K562 (cell line): ENCODE results near the gene TUT4. TPM values are rescaled to one million over a fixed set of nuclear protein-coding genes. Genes with fewer than 3 reads are reported as not detected.

Experiments used
- E2F5 ChIP-seq: sonication (generic); formaldehyde crosslinking; IDR thresholded peaks from 2 replicates; pipeline ENCODE4 v1.8.0; 2022; ENCODE audit warnings: mild to moderate bottlenecking, missing genetic modification reagents
- ETV6 ChIP-seq, 3 experiments: fragments of 150-350 bp in 1 of 3; sonication (generic) in 1 of 3; formaldehyde crosslinking in 1 of 3; IDR thresholded peaks; 2 replicates each; pipeline versions ENCODE4 v1.6.1 to v1.8.0; 2014 to 2022; ENCODE audit warnings: borderline replicate concordance in 2 of 3, low read depth in 2 of 3, antibody characterized with exemption in 1 of 3, low read length in 1 of 3, mild to moderate bottlenecking in 1 of 3, missing genetic modification reagents in 1 of 3
- MAFK ChIP-seq: IDR thresholded peaks from 2 replicates; pipeline ENCODE4 v1.6.1; 2011; ENCODE audit warnings: low read length, improper control_type of control experiment
- MAZ ChIP-seq, 2 experiments: fragments of 450-650 bp in 1 of 2; sonication (generic) in 1 of 2; formaldehyde crosslinking; IDR thresholded peaks in 1 of 2; conservative IDR thresholded peaks in 1 of 2; 2 replicates each; pipeline versions ENCODE4 v1.4.0 to v1.5.0; 2020; ENCODE audit warnings: mild to moderate bottlenecking in 1 of 2, missing genetic modification reagents in 1 of 2
- MBD1 ChIP-seq: fragments of 250-450 bp; sonication (Bioruptor Pico); IDR thresholded peaks from 2 replicates; pipeline ENCODE4 v1.8.0; 2022; ENCODE audit warnings: inconsistent platforms
- MYC ChIP-seq, 2 experiments: fragments of 250-450 bp in 1 of 2; sonication (Bioruptor Pico) in 1 of 2; IDR thresholded peaks; 2 replicates each; pipeline versions ENCODE4 v1.5.1 to v1.6.1; 2012 to 2021; ENCODE audit warnings: low read depth in 2 of 2, borderline replicate concordance in 1 of 2, improper control_type of control experiment in 1 of 2, low read length in 1 of 2, mild to moderate bottlenecking in 1 of 2, moderate library complexity in 1 of 2
- NFE2 ChIP-seq: IDR thresholded peaks from 2 replicates; pipeline ENCODE4 v1.6.1; 2014; ENCODE audit warnings: antibody characterized with exemption, low read depth
- SMARCE1 ChIP-seq: fragments of 450-650 bp; IDR thresholded peaks from 2 replicates; pipeline ENCODE4 v1.7.1; 2016; ENCODE audit warnings: mild to moderate bottlenecking
- THAP12 ChIP-seq: fragments of 250-450 bp; sonication (Bioruptor Pico); IDR thresholded peaks from 2 replicates; pipeline ENCODE4 v1.9.0; 2021; ENCODE audit warnings: mild to moderate bottlenecking, inconsistent platforms
- ZNF184 ChIP-seq: sonication (generic); formaldehyde crosslinking; IDR thresholded peaks from 2 replicates; pipeline ENCODE4 v1.5.0; 2020; ENCODE audit warnings: missing genetic modification reagents
- polyA plus RNA-seq, 8 experiments: library from polyadenylated mRNA; depleted of rRNA in 4 of 8; stranded (reverse) in 5 of 8; unstranded in 3 of 8; fragments of >200 nt; fragmentation: Nextera tagmentation in 2 of 8; fragmentation: Illumina TruSeq in 1 of 8; extraction: Ambion mirVana in 2 of 8; extraction: Trizol in 1 of 8; gene quantifications; 2 replicates each; pipeline versions ENCODE4 v1.2.1 to v1.2.3, GENCODE V29; 2011 to 2014; ENCODE audit warnings: inconsistent platforms in 1 of 8, missing spikeins in 1 of 8
- total RNA-seq, 7 experiments: library from RNA; depleted of rRNA in 6 of 7; stranded (reverse); fragments of >200 nt in 6 of 7; fragmentation: Illumina TruSeq in 2 of 7; extraction: Trizol in 2 of 7; gene quantifications; 2 replicates each; pipeline versions ENCODE4 v1.2.1 to v1.2.3, GENCODE V29; 2011 to 2021; ENCODE audit warnings: low replicate concordance in 1 of 7
- TF ChIP-seq, protein P1 (sequence below), 2 experiments: fragments of 450-650 bp in 1 of 2; IDR thresholded peaks; 2 replicates each; pipeline ENCODE4 v1.6.1; 2011 to 2017; ENCODE audit warnings: low read depth in 2 of 2, antibody characterized with exemption in 1 of 2, borderline replicate concordance in 1 of 2, low read length in 1 of 2, mild to moderate bottlenecking in 1 of 2, mixed read lengths in 1 of 2; ENCODE audit not compliant: control insufficient read depth in 1 of 2

Gene TUT4
- total and polyA plus RNA-seq, 9 of the 15 experiments (the other 6 are each of a cell fraction or from before 2014, with no cell fraction given), result 15.8 to 53.5 (median 36.7) TPM

DNA sequence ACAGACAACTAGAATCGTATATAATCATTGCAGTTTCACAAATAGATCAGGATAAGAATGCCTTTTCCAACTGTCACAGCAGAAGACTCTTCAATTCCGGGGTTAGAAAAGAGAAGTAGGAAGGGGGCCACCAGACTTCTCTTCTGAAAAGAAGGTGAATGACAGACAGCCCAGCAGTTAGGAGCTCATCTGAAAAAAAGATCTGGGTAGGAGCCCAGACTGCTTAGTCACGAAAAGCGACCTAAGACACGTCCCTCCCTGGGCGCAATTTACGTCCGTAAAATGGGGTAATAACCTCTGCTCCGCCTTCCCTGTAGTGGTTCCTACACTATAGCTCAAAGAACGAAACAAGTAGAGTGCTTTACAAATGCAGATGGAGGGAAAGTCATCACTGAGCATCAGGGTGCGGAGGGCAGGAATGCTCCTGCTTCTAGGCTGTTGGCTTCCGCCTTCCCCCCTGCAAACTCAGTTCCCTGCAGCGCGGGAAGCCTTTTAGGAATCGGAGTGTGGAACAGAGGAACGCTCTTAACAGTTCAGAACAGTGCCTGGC is 149.3 kb downstream of the TUT4 start (continued):
- no peak for TF ChIP-seq THAP12
- no peak for TF ChIP-seq MBD1 (CRISPR knock-in tag)
- TF ChIP-seq, protein P1, sequence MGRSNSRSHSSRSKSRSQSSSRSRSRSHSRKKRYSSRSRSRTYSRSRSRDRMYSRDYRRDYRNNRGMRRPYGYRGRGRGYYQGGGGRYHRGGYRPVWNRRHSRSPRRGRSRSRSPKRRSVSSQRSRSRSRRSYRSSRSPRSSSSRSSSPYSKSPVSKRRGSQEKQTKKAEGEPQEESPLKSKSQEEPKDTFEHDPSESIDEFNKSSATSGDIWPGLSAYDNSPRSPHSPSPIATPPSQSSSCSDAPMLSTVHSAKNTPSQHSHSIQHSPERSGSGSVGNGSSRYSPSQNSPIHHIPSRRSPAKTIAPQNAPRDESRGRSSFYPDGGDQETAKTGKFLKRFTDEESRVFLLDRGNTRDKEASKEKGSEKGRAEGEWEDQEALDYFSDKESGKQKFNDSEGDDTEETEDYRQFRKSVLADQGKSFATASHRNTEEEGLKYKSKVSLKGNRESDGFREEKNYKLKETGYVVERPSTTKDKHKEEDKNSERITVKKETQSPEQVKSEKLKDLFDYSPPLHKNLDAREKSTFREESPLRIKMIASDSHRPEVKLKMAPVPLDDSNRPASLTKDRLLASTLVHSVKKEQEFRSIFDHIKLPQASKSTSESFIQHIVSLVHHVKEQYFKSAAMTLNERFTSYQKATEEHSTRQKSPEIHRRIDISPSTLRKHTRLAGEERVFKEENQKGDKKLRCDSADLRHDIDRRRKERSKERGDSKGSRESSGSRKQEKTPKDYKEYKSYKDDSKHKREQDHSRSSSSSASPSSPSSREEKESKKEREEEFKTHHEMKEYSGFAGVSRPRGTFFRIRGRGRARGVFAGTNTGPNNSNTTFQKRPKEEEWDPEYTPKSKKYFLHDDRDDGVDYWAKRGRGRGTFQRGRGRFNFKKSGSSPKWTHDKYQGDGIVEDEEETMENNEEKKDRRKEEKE (IDR thresholded peaks at IDR 0.05; ENCODE audit: borderline replicate concordance in 1 of 2, control insufficient read depth in 1 of 2, low read depth in 2 of 2, low read length in 1 of 2), result peak in 1 of 2 experiments; percentile 13; a peak in 1 of 4 replicates
- TF ChIP-seq MYC (IDR thresholded peaks at IDR 0.05; ENCODE audit: low read depth, low read length), result peak; percentile 65
- 0 out of 2 replicates have a peak, but pooled peaks have one; percentile 16 for TF ChIP-seq MYC (CRISPR knock-in tag; IDR thresholded peaks at IDR 0.05; ENCODE audit: borderline replicate concordance, low read depth)
- no peak; a peak in 1 of 4 replicates for TF ChIP-seq MAZ (CRISPR knock-in tag; conservative IDR thresholded peaks at IDR 0.05 in 1 of 2, IDR thresholded peaks at IDR 0.05 in 1 of 2)
- peak; percentile 80 for TF ChIP-seq MAFK
- TF ChIP-seq ETV6 (IDR thresholded peaks at IDR 0.05; ENCODE audit: borderline replicate concordance in 1 of 2, low read depth in 2 of 2, low read length in 1 of 2), result no peak
- no peak for TF ChIP-seq ETV6 (CRISPR knock-in tag; IDR thresholded peaks at IDR 0.05; ENCODE audit: borderline replicate concordance)
- TF ChIP-seq ZNF184 (CRISPR knock-in tag), result no peak
- TF ChIP-seq SMARCE1, result 0 out of 2 replicates have a peak, but pooled peaks have one; percentile 63
- TF ChIP-seq NFE2, result peak; percentile 94
- 0 out of 2 replicates have a peak, but pooled peaks have one; percentile 56 for TF ChIP-seq E2F5
